IMR-90 (cell line): ENCODE results near the gene KLHL29. TPM values are rescaled to one million over a fixed set of nuclear protein-coding genes. Genes with fewer than 3 reads are reported as not detected.

Experiments
- ATAC-seq: fragments of 200-7000 bp; cut with Tn5 transposase; 2 replicates; pipeline ENCODE4 v1.9.1; 2020; ENCODE audit warnings: low read depth, mild to moderate bottlenecking, moderate library complexity
- BruUV-seq: library from RNA; stranded (reverse); fragments of 400-500 nt; replicated peaks from 2 replicates; lab custom pipeline; 2021; lab: Mats Ljungman, UMichigan
- CTCF ChIA-PET: fragments of 300-600 bp; formaldehyde crosslinking; extraction: SDS; loops from one replicate; lab custom pipeline; 2021; ENCODE audit warnings: antibody characterized with exemption; lab: Yijun Ruan, JAX
- POLR2A ChIA-PET: fragments of 300-600 bp; sonication (Branson Sonifier 250); formaldehyde crosslinking; loops from one replicate; lab custom pipeline; 2022; ENCODE audit warnings: antibody characterized with exemption; ENCODE audit not compliant: unreplicated experiment; lab: Charles Lee
- DNase-seq: peaks from one replicate; pipeline ENCODE4 v3.0.0; 2013
- H2AFZ ChIP-seq: replicated peaks from 2 replicates; pipeline ENCODE3; 2013; ENCODE audit warnings: low read length, mild to moderate bottlenecking; ENCODE audit not compliant: poor library complexity
- H2AK5ac ChIP-seq: 2 replicates; pipeline ENCODE4 v1.6.1; 2013; ENCODE audit warnings: low read depth, low read length, inconsistent platforms
- H2AK9ac ChIP-seq: replicated peaks from 2 replicates; pipeline ENCODE3; 2013; ENCODE audit warnings: mild to moderate bottlenecking, low read depth, low read length, moderate library complexity; ENCODE audit not compliant: poor library complexity
- H2BK120ac ChIP-seq: 2 replicates; pipeline ENCODE4 v1.6.1; 2013; ENCODE audit warnings: low read depth, low read length, inconsistent platforms
- H2BK15ac ChIP-seq: 3 replicates; pipeline ENCODE4 v1.6.1; 2013; ENCODE audit warnings: low read depth, low read length, inconsistent platforms
- H2BK20ac ChIP-seq: 2 replicates; pipeline ENCODE4 v1.6.1; 2013; ENCODE audit warnings: low read depth, mild to moderate bottlenecking, inconsistent platforms, low read length, moderate library complexity
- H2BK5ac ChIP-seq: 2 replicates; pipeline ENCODE4 v1.6.1; 2013; ENCODE audit warnings: mild to moderate bottlenecking, low read depth, low read length, inconsistent platforms; ENCODE audit not compliant: poor library complexity, severe bottlenecking
- H3K14ac ChIP-seq: replicated peaks from 2 replicates; pipeline ENCODE4 v1.6.1; 2013; ENCODE audit warnings: low read depth, low read length, inconsistent platforms
- H3K18ac ChIP-seq: 2 replicates; pipeline ENCODE4 v1.6.1; 2013; ENCODE audit warnings: low read depth, low read length, control low read depth
- H3K23ac ChIP-seq: 2 replicates; pipeline ENCODE4 v1.6.1; 2013; ENCODE audit warnings: low read depth, low read length, inconsistent platforms
- H3K27ac ChIP-seq: 2 replicates; pipeline ENCODE4 v1.5.1; 2013; ENCODE audit warnings: mild to moderate bottlenecking, control low read depth, low read length; ENCODE audit not compliant: insufficient read depth
- H3K27me3 ChIP-seq: 2 replicates; pipeline ENCODE4 v1.6.1; 2013; ENCODE audit warnings: low read length; ENCODE audit not compliant: control insufficient read depth, insufficient read depth
- H3K36me3 ChIP-seq: 2 replicates; pipeline ENCODE4 v1.6.1; 2013; ENCODE audit warnings: low read length, mixed read lengths; ENCODE audit not compliant: control insufficient read depth, insufficient read depth
- H3K4ac ChIP-seq: 2 replicates; pipeline ENCODE4 v1.6.1; 2013; ENCODE audit warnings: low read depth, low read length, inconsistent platforms
- H3K4me1 ChIP-seq: 2 replicates; pipeline ENCODE4 v1.6.1; 2013; ENCODE audit warnings: low read length, mixed read lengths; ENCODE audit not compliant: control insufficient read depth, insufficient read depth
- H3K4me2 ChIP-seq: 2 replicates; pipeline ENCODE4 v1.6.1; 2013; ENCODE audit warnings: low read depth, mild to moderate bottlenecking, control low read depth, low read length, moderate library complexity
- H3K4me3 ChIP-seq: 2 replicates; pipeline ENCODE4 v1.5.1; 2013; ENCODE audit warnings: low read depth, mild to moderate bottlenecking, control low read depth, low read length, moderate library complexity; ENCODE audit not compliant: insufficient read depth
- H3K56ac ChIP-seq: 2 replicates; pipeline ENCODE4 v1.6.1; 2013; ENCODE audit warnings: low read length, inconsistent platforms; ENCODE audit not compliant: insufficient read depth; ENCODE audit errors: extremely low read depth
- H3K79me1 ChIP-seq, 2 experiments: 2 replicates each; pipeline ENCODE4 v1.6.1; 2013; ENCODE audit warnings: low read length in 2 of 2, inconsistent platforms in 1 of 2, low read depth in 1 of 2
- H3K9ac ChIP-seq: 2 replicates; pipeline ENCODE4 v1.6.1; 2013; ENCODE audit warnings: low read depth, low read length, control low read depth
- H3K9me1 ChIP-seq: 2 replicates; pipeline ENCODE4 v1.6.1; 2013; ENCODE audit warnings: low read length, inconsistent platforms; ENCODE audit not compliant: insufficient read depth
- H3K9me3 ChIP-seq: 2 replicates; pipeline ENCODE4 v1.6.1; 2013; ENCODE audit warnings: low read length; ENCODE audit not compliant: control insufficient read depth, insufficient read depth
- H4K20me1 ChIP-seq: 2 replicates; pipeline ENCODE4 v1.6.1; 2013; ENCODE audit warnings: low read length, inconsistent platforms; ENCODE audit not compliant: insufficient read depth
- H4K5ac ChIP-seq: 2 replicates; pipeline ENCODE4 v1.6.1; 2013; ENCODE audit warnings: mild to moderate bottlenecking, low read depth, low read length, control low read depth
- H4K8ac ChIP-seq, 2 experiments: 2 replicates each; pipeline ENCODE4 v1.6.1; 2013; ENCODE audit warnings: low read depth in 2 of 2, low read length in 2 of 2, control low read depth in 1 of 2, inconsistent platforms in 1 of 2
- H4K91ac ChIP-seq: 2 replicates; pipeline ENCODE4 v1.6.1; 2013; ENCODE audit warnings: low read depth, low read length, inconsistent platforms; ENCODE audit not compliant: insufficient read depth
- FOS ChIP-seq: fragments of 150-350 bp; IDR thresholded peaks from 2 replicates; pipeline ENCODE4 v1.6.1; 2016; ENCODE audit warnings: low read depth, low read length
- MAFK ChIP-seq: IDR thresholded peaks from 2 replicates; pipeline ENCODE4 v1.6.1; 2012; ENCODE audit warnings: low read depth, low read length, improper control_type of control experiment
- RAD21 ChIP-seq: IDR thresholded peaks from 2 replicates; pipeline ENCODE4 v1.6.1; 2012; ENCODE audit warnings: low read length, improper control_type of control experiment
- RCOR1 ChIP-seq: IDR thresholded peaks from 2 replicates; pipeline ENCODE4 v1.6.1; 2012; ENCODE audit warnings: mild to moderate bottlenecking, low read length, improper control_type of control experiment; ENCODE audit not compliant: insufficient replicate concordance
- WGBS, 2 experiments: methylation state at CpG; one replicate each; pipeline versions ENCODE4 v1.1.5 to v1.1.7; 2013; ENCODE audit warnings: missing lambda C conversion rate in 2 of 2; ENCODE audit not compliant: insufficient read length in 1 of 2; ENCODE audit errors: extremely low coverage in 2 of 2; 5-methylcytosine and 5-hydroxymethylcytosine counted together
- dilution Hi-C: fragments of 300-500 bp; cut with HindIII; formaldehyde crosslinking; loops from one replicate; pipeline ENCODE4 v1.14.3; 2018; ENCODE audit warnings: low sequenced_read_pairs; ENCODE audit not compliant: unreplicated experiment
- in situ Hi-C: fragments of 300-500 bp; cut with MboI; formaldehyde crosslinking; loops from 3 replicates; pipeline ENCODE4 v1.14.3; 2019; ENCODE audit warnings: low sequenced_read_pairs, inconsistent platforms, mixed read lengths
- intact Hi-C: fragments of 100-400 bp; cut with micrococcal nuclease; formaldehyde crosslinking; loops from 2 replicates; pipeline ENCODE4 v1.10.0; 2022
- polyA plus RNA-seq, 3 experiments: library from polyadenylated mRNA; depleted of rRNA; stranded (reverse); fragments of >200 nt; gene quantifications; 2 replicates each; pipeline ENCODE4 v1.2.3, GENCODE V29; 2012; ENCODE audit warnings: low replicate concordance in 1 of 3
- total RNA-seq: library from RNA; depleted of rRNA; stranded (reverse); fragments of >200 nt; gene quantifications from 2 replicates; pipeline ENCODE4 v1.2.3, GENCODE V29; 2012

The KLHL29 gene
- total and polyA plus RNA-seq, 2 of the 4 experiments (the other 2 are of a cell fraction) = 2.0 to 8.0 TPM

- dilution Hi-C loops = no loop called here
- no peak overlapping the region for H3K4me3 ChIP-seq
These were observed 308.6 kb downstream of the KLHL29 start for GRCh38 chr2:23693606-23693951.

More at GRCh38 chr2:23693606-23693951, 308.6 kb downstream of the KLHL29 start:
- Histone ChIP-seq H3K9me3 (no peaks in the 10 kb centered on the region), H2BK20ac (no peak overlapping the region), H4K8ac (no peak overlapping the region), H3K9ac (no peak overlapping the region), H3K14ac (no peak overlapping the region), H2AFZ (no peak overlapping the region), H3K27ac (no peak overlapping the region), H4K5ac (no peak overlapping the region), H2BK5ac (no peak overlapping the region), H3K79me1 (peaks cover 0 to 13% of the 10 kb centered on the region in 2 experiments; a peak in 2 of 4 replicates), H3K56ac (no peak overlapping the region), H4K91ac (no peak overlapping the region), H3K36me3 (peaks cover 37% of the 10 kb centered on the region; the same call in 1 of the 2 replicates), H3K23ac (no peak overlapping the region), H2AK5ac (no peak overlapping the region), H2BK15ac (no peak overlapping the region), H3K4ac (no peak overlapping the region), H3K9me1 (peaks cover 22% of the 10 kb centered on the region), H4K20me1 (peaks cover 13% of the 10 kb centered on the region), H3K27me3 (no peaks in the 10 kb centered on the region), H2BK120ac (no peak overlapping the region), H3K4me2 (no peak overlapping the region), H2AK9ac (no peak overlapping the region), H3K4me1 (peaks cover 12% of the 10 kb centered on the region), H3K18ac (no peak overlapping the region)
- no TSS peak for BruUV-seq
- no peak for DNase-seq
- TF ChIP-seq RAD21 (no peak), RCOR1 (no peak), FOS (no peak), MAFK (no peak)
- no peak for ATAC-seq
- 100% methylated on average over 4 of the region's 5 CpGs; no CpG with 5 or more reads in 1 of the 2 experiments for WGBS, 2 experiments
- ChIA-PET POLR2A (no interaction called here), CTCF (no interaction called here)
- in situ Hi-C loops (no loop called here), intact Hi-C loops (no loop called here)
